ENCODE data around the gene SLC25A22. TPM values are rescaled to one million over a fixed set of nuclear protein-coding genes. Genes with fewer than 3 reads are reported as not detected.

The SLC25A22 gene
- total and polyA plus RNA-seq, 9 of the 15 experiments (the other 6 are each of a cell fraction or from before 2014, with no cell fraction given), result 0.41 to 55.4 (median 11.4) TPM

DNA sequence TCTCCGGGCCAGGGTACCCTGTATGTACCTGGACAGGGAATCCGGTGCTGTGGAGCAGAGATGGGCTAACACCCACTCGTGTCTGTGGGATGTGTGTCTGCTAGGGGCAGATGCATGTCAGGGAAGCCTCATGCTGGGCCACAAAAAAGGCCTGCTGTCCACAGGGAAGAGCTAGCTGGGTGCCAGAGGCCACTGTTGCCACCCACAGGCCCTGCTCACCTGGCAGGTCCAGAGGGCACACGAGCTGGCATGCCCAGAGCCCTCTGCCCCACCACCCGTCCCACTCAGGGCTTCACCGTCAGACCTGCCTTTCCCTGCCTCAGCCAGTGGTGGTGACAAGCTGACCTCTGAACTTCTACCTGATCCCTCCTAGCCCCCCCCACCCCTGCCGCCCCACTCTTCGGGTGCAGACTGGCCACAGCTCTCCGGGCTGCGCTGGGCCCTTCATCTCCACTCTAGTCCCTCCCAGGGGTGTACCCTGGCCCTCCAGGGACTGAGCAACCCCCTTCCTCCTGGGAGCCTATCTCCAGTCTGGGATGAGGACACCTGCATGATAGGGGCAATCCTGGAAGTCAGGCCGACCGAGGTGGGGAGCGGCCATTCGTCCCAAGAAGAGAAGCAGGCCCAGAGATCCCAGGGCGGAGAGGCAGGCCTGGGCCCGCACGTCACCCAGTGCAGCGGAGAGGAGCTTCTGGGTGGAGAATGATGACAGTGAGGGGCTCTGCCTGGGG lies 1.4 kb downstream of the SLC25A22 start:
- BruUV-seq (replicated peaks), result no TSS peak
- ChIA-PET POLR2A (interaction anchor here (0.6 to 2.2 kb wide), 13 partner anchors 8 to 239 kb away, joined by 3 to 26 read pairs (median 3); partner anchors contain the start of genes RPLP2 and TALDO1), CTCF (ENCODE audit: low intra/inter-chr PET ratio) (interaction anchor here (2.4 kb wide), 1 partner anchor 68 kb away, joined by 10 read pairs; no protein-coding TSS in a partner anchor)
- Histone ChIP-seq H3K36me3 (ENCODE audit: control insufficient read depth, insufficient read depth, low read length) (peaks cover 51% of the 10 kb centered on the region; the same call in 1 of the 3 replicates), H3K79me2 (ENCODE audit: control insufficient read depth, insufficient read depth, low read length) (peaks cover 26% of the 10 kb centered on the region), H3K9ac (ENCODE audit: insufficient read depth in 1 of 2, low read depth in 2 of 2, low read length in 2 of 2) (peak overlapping the region; percentile 66 to 95; a peak in 3 of 4 replicates), H3K27ac (ENCODE audit: extremely low read depth, low read depth, low read length) (peak overlapping the region; percentile 71), H4K20me1 (replicated peaks; ENCODE audit: control insufficient read depth, insufficient read depth, low read length) (no peaks in the 10 kb centered on the region), H3K9me3 (replicated peaks; ENCODE audit: control insufficient read depth, insufficient read depth, low read depth, low read length) (no peaks in the 10 kb centered on the region), H3K9me1 (ENCODE audit: control insufficient read depth, insufficient read depth, low read length) (no peaks in the 10 kb centered on the region), H3K4me1 (replicated peaks in 1 of 2; ENCODE audit: control insufficient read depth in 2 of 2, insufficient read depth in 2 of 2, low read length in 2 of 2) (peaks cover 7 to 91% of the 10 kb centered on the region in 2 experiments), H3K4me3 (peak overlapping the region; percentile 73), H3K4me2 (ENCODE audit: insufficient read depth, low read length) (peak overlapping the region; percentile 91), H2AFZ (ENCODE audit: low read depth, low read length) (peak overlapping the region; percentile 79; the same call in 1 of the 2 replicates), H3K27me3 (ENCODE audit: control insufficient read depth in 2 of 2, insufficient read depth in 2 of 2, low read length in 2 of 2) (no peaks in the 10 kb centered on the region)
- intact Hi-C loops (cut with micrococcal nuclease), result loop anchor here (5.0 to 10.0 kb wide), 2 partner anchors 69 to 232 kb away; partner anchors contain the start of genes LMNTD2 and RASSF7
- ATAC-seq (no peak; the same call in 2 of the 3 replicates), FAIRE-seq (no peak), DNase-seq (ENCODE audit: extremely low read depth in 1 of 4, low spot score in 3 of 4) (peak in 3 of 4 experiments; percentile 48 to 61 (median 60))
- WGBS (ENCODE audit: insufficient coverage, low coverage, missing lambda C conversion rate), result 18% methylated on average over 18 of the region's 18 CpGs
- in situ Hi-C loops (cut with MboI), result no loop called here
- no peak for TF ChIP-seq LARP7 (IDR thresholded peaks at IDR 0.05)
- TF ChIP-seq, protein P1, sequence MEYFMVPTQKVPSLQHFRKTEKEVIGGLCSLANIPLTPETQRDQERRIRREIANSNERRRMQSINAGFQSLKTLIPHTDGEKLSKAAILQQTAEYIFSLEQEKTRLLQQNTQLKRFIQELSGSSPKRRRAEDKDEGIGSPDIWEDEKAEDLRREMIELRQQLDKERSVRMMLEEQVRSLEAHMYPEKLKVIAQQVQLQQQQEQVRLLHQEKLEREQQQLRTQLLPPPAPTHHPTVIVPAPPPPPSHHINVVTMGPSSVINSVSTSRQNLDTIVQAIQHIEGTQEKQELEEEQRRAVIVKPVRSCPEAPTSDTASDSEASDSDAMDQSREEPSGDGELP (CRISPR knock-in tag; IDR thresholded peaks at IDR 0.05; ENCODE audit: borderline replicate concordance), result no peak
- no peak for TF ChIP-seq HNRNPLL (IDR thresholded peaks at IDR 0.05; ENCODE audit: low read depth, low read length, poor library complexity, severe bottlenecking)
- TF ChIP-seq KDM1A (IDR thresholded peaks at IDR 0.05), result no peak
- TF ChIP-seq CREM (IDR thresholded peaks at IDR 0.05; ENCODE audit: low read depth), result peak; percentile 20; the same call in 1 of the 2 replicates
- TF ChIP-seq DDX20 (tag; IDR thresholded peaks at IDR 0.05; ENCODE audit: low read depth), result no peak
- TF ChIP-seq, protein P2, sequence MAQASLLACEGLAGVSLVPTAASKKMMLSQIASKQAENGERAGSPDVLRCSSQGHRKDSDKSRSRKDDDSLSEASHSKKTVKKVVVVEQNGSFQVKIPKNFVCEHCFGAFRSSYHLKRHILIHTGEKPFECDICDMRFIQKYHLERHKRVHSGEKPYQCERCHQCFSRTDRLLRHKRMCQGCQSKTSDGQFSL (CRISPR knock-in tag; IDR thresholded peaks at IDR 0.05), result peak; percentile 69; the same call in 1 of the 2 replicates
- TF ChIP-seq, protein P2 (tag; IDR thresholded peaks at IDR 0.05), result no peak
- no peak for TF ChIP-seq TEAD2 (tag; IDR thresholded peaks at IDR 0.05)
- TF ChIP-seq ZNF445 (CRISPR knock-in tag; IDR thresholded peaks at IDR 0.05; ENCODE audit: low read depth), result no peak
- peak; percentile 70 for TF ChIP-seq NR2C1 (IDR thresholded peaks at IDR 0.05)
- peak; percentile 46 for TF ChIP-seq NR2C1 (tag; IDR thresholded peaks at IDR 0.05)
- TF ChIP-seq MYBL2 (IDR thresholded peaks at IDR 0.05; ENCODE audit: low read depth), result no peak
- no peak for TF ChIP-seq MYBL2 (CRISPR knock-in tag; IDR thresholded peaks at IDR 0.05; ENCODE audit: borderline replicate concordance)
- TF ChIP-seq ZNF561 (CRISPR knock-in tag; conservative IDR thresholded peaks at IDR 0.05), result no peak
- TF ChIP-seq, protein P3, sequence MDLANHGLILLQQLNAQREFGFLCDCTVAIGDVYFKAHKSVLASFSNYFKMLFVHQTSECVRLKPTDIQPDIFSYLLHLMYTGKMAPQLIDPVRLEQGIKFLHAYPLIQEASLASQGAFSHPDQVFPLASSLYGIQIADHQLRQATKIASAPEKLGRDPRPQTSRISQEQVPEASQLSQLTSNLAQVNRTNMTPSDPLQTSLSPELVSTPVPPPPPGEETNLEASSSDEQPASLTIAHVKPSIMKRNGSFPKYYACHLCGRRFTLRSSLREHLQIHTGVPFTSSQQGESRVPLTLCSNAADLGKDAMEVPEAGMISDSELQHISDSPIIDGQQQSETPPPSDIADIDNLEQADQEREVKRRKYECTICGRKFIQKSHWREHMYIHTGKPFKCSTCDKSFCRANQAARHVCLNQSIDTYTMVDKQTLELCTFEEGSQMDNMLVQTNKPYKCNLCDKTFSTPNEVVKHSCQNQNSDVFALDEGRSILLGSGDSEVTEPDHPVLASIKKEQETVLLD (IDR thresholded peaks at IDR 0.05), result peak; percentile 56; the same call in 1 of the 2 replicates

Measured in K562 (cell line).